Small intestine (tissue), 7 donors: Measurements from ENCODE around the gene LRRTM4. TPM values are rescaled to one million over a fixed set of nuclear protein-coding genes. Genes with fewer than 3 reads are reported as not detected.
"Not testable (repeated sequence)": the region's sequence is repeated elsewhere in the genome, so short reads cannot be mapped to it uniquely, and the experiment has no call there.

Experiments used
- DNase-seq, 2 donors: peaks; one replicate each; pipeline versions ENCODE4 v3.0.0 to v3.0.0-alpha.2; 2013
- FAIRE-seq: peaks from 2 replicates; lab custom pipeline; 2012; peaks lifted over from hg19 to GRCh38; lab: Jason Lieb, UNC
- H3K27ac ChIP-seq, 3 donors: one replicate each; pipeline ENCODE4 v1.5.1; 2013; ENCODE audit warnings: low read length in 2 of 3, mild to moderate bottlenecking in 2 of 3, control low read depth in 1 of 3, inconsistent platforms in 1 of 3, low read depth in 1 of 3, moderate library complexity in 1 of 3
- H3K27me3 ChIP-seq, 3 donors: one replicate each; pipeline ENCODE4 v1.6.1; 2013; ENCODE audit warnings: low read length in 3 of 3, inconsistent platforms in 1 of 3; ENCODE audit not compliant: control insufficient read depth in 3 of 3, insufficient read depth in 3 of 3
- H3K36me3 ChIP-seq, 3 donors: one replicate each; pipeline ENCODE4 v1.6.1; 2013; ENCODE audit warnings: low read length in 3 of 3, inconsistent platforms in 1 of 3, low read depth in 1 of 3, mild to moderate bottlenecking in 1 of 3, moderate library complexity in 1 of 3; ENCODE audit not compliant: control insufficient read depth in 3 of 3, insufficient read depth in 2 of 3
- H3K4me1 ChIP-seq, 3 donors: one replicate each; pipeline ENCODE4 v1.6.1; 2013; ENCODE audit warnings: low read length in 2 of 3, inconsistent platforms in 1 of 3, low read depth in 1 of 3, mild to moderate bottlenecking in 1 of 3, moderate library complexity in 1 of 3; ENCODE audit not compliant: control insufficient read depth in 3 of 3, insufficient read depth in 2 of 3
- H3K4me3 ChIP-seq, 3 donors: one replicate each; pipeline ENCODE4 v1.5.1; 2013; ENCODE audit warnings: low read length in 3 of 3, control low read depth in 1 of 3, inconsistent platforms in 1 of 3, low read depth in 1 of 3, mild to moderate bottlenecking in 1 of 3, moderate library complexity in 1 of 3
- H3K9me3 ChIP-seq, 2 donors: one replicate each; pipeline ENCODE4 v1.6.1; 2013; ENCODE audit warnings: low read depth in 1 of 2, low read length in 1 of 2; ENCODE audit not compliant: control insufficient read depth in 2 of 2, insufficient read depth in 1 of 2
- WGBS, 3 donors: extraction: QIAGEN DNeasy Blood & Tissue Kit; methylation state at CpG; one replicate each; pipeline ENCODE4 v1.1.7; 2013; 5-methylcytosine and 5-hydroxymethylcytosine counted together
- polyA plus RNA-seq, 4 donors: library from polyadenylated mRNA; stranded (reverse) in 3 of 4; unstranded in 1 of 4; fragments of 200-250 nt in 3 of 4; fragments of 120-200 nt in 1 of 4; gene quantifications; one replicate each; pipeline versions ENCODE4 v1.2.1 to v1.2.3, GENCODE V29; 2013
- donor health status: healthy with polysubstance abuse.
- donor health status: control.
- donor health status: control.
- donor health status: Bipolar disorder and iron deficiency.
- donor health status: healthy.

Gene LRRTM4
- polyA plus RNA-seq, 4 donors, result 0.07 to 0.09 TPM; not detected in 2

DNA sequence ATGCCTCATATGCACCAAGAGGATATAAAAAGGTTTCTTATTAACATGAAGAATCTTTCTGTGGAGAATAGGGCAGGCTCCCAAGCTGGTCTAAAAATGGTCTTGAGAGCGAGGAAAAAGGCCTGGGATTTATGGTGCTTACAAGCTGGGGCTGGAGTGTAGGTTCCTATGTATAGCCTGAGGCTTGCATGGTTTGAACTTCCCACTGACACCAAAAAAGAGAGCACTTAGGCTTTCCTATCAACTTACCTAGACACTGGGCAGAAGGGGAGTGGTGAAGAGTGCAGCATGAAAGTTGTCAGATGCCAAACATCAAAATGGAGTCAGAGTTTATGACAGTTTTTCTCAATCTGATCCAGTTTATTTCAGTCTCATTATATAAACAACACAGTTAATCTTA lies 784.6 kb downstream of the LRRTM4 start:
- no peak for FAIRE-seq
- no peaks in the 10 kb centered on the region for H3K36me3 ChIP-seq
- 69 to 93% (median 76%) methylated on average over 1 of the region's 1 CpG for WGBS, 3 donors
- H3K4me1 ChIP-seq, result no peaks in the 10 kb centered on the region
- no peak overlapping the region for H3K4me3 ChIP-seq
- no peaks in the 10 kb centered on the region for H3K9me3 ChIP-seq
- no peaks in the 10 kb centered on the region for H3K27me3 ChIP-seq
- H3K27ac ChIP-seq, result no peak overlapping the region
- no peak for DNase-seq

DNA sequence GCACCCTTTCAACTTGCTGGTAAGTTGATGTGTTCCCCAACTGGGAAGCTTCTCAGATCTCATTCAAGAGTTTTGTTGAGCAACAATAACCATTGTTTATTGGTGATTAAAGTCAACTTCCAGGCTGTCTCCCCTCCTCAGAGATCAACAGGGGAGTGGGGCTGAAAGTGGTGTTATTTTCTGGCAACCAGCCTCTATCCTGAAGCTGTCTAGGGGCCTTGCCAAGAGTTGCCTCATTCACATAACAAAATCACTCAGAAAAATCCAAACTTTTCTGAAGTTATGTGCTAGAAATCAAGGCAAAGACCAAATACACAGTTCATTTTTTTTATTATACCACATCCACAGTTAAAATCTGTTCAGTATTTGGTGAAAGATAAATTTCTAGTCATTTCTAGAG lies 788.4 kb downstream of the LRRTM4 start:
- no peak for DNase-seq
- Histone ChIP-seq H3K9me3 (no peaks in the 10 kb centered on the region), H3K27ac (no peak overlapping the region), H3K4me3 (no peak overlapping the region), H3K36me3 (no peaks in the 10 kb centered on the region), H3K4me1 (no peaks in the 10 kb centered on the region), H3K27me3 (no peaks in the 10 kb centered on the region)
- FAIRE-seq, result no peak

DNA sequence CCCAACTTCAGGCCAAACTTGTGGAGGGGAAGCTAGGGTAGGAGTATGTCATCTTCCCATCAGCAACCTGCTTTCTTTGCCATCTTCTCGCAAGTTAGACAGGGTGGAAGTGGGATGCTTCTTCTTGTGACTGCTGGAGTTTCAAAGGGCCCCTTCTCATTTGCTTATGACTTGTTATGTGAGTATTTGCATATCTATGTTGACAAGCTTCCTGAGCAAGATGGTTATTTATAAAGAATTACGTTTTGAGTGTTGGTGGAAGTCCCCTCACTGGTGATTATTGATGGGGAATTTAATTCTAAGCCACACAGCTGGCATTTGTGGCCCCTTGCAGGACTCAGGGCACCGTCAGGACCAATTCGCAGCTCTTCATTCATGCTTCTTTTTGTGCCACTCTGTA lies 791.0 kb downstream of the LRRTM4 start:
- FAIRE-seq (no peak), DNase-seq (no peak)
- Histone ChIP-seq H3K27me3 (no peaks in the 10 kb centered on the region), H3K36me3 (no peaks in the 10 kb centered on the region), H3K4me1 (no peaks in the 10 kb centered on the region), H3K4me3 (no peak overlapping the region), H3K27ac (no peak overlapping the region), H3K9me3 (no peaks in the 10 kb centered on the region)
- 69 to 77% (median 73%) methylated on average over 4 of the region's 4 CpGs for WGBS, 3 donors

DNA sequence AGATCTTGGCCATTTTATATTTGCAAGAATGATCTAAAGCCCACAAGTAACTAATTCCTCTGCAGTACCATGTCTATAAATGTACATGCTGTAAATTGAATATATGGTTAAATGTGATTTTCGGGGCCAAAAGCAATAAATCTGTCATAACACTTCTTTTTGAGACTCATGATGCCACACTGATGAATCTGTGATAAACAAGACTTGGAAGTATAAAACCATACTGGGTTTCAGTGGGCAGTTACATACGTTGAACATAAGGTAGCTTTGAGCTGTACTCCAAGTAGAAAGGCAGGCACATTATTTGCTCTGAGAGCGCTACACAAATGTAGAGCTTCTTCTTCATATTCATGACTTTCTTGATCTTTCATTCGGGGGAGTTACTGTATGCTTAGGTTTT lies 792.2 kb downstream of the LRRTM4 start:
- Histone ChIP-seq H3K4me1 (no peaks in the 10 kb centered on the region), H3K27me3 (no peaks in the 10 kb centered on the region), H3K4me3 (no peak overlapping the region), H3K36me3 (no peaks in the 10 kb centered on the region), H3K27ac (no peak overlapping the region), H3K9me3 (no peaks in the 10 kb centered on the region)
- FAIRE-seq (no peak), DNase-seq (no peak)
- 84 to 86% (median 85%) methylated on average over 4 of the region's 4 CpGs for WGBS, 3 donors

DNA sequence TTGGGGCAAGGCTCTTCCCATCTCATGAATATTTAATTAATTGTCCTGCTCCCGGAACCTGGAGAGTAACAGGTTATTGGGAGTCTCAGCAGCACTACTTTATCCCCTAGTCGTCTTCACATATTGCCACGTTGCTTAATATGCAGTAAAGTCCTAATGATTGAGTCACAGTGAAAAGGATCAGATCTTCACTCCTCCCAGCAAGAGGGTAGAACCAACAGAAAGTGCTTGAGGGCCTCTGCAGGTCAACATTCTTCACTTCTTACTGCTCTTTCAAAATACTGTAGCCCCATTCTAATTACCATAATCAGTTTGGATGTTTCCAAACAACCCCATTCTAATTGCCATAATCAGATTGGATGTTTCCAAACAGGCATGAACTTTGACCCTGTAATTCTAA lies 801.0 kb downstream of the LRRTM4 start:
- H3K4me3 ChIP-seq, result no peak overlapping the region
- no peak for FAIRE-seq
- no peaks in the 10 kb centered on the region for H3K9me3 ChIP-seq
- 56 to 64% (median 59%) methylated on average over 3 of the region's 3 CpGs for WGBS, 3 donors
- H3K36me3 ChIP-seq, result no peaks in the 10 kb centered on the region
- H3K27me3 ChIP-seq, result no peaks in the 10 kb centered on the region
- DNase-seq, result no peak
- H3K27ac ChIP-seq, result no peak overlapping the region
- no peaks in the 10 kb centered on the region for H3K4me1 ChIP-seq

DNA sequence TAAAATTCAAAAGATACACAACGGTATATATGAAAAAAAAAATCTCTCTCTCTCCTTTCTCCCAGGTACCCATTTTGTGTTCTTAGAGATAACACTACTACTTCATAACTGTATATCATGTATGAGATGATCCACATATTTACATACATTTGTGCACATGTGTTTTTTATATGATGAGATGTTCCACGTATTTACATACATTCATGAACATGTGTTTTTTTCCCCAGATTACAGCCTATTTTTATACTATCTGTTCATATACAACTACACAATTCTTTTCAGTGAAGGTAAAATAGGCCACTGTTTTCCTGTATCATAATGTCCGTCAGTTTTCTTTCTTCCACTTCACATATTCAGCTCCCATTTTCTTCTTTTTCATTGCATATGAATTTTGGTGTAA lies 808.9 kb downstream of the LRRTM4 start:
- no peaks in the 10 kb centered on the region for H3K36me3 ChIP-seq
- H3K4me3 ChIP-seq, result no peak overlapping the region
- no peak for FAIRE-seq
- no peaks in the 10 kb centered on the region for H3K27me3 ChIP-seq
- no peaks in the 10 kb centered on the region for H3K4me1 ChIP-seq
- DNase-seq, result no peak
- H3K27ac ChIP-seq, result no peak overlapping the region
- H3K9me3 ChIP-seq, result no peaks in the 10 kb centered on the region
- 79 to 90% (median 87%) methylated on average over 3 of the region's 3 CpGs for WGBS, 3 donors

DNA sequence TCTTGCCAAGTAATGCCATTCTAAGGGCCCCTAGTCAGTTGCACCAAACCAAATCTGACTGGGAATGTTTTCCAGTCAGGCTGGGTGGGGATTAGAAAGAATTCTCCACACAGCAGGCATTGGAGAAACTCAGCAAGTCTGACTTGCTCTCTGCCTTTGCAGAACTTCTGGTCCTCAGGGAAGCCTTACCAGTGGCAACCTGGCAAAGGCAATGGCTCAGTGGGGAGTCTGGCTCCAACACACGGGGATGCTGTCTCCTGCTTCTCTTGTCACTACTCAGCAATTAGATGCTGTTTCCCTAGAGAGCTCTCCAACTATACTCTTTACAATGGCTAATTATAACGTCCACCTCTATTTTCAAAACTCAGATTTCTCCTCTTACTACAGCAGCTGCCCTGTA lies 810.7 kb downstream of the LRRTM4 start:
- Histone ChIP-seq H3K36me3 (no peaks in the 10 kb centered on the region), H3K4me1 (no peaks in the 10 kb centered on the region), H3K9me3 (no peaks in the 10 kb centered on the region), H3K27me3 (no peaks in the 10 kb centered on the region), H3K4me3 (no peak overlapping the region), H3K27ac (no peak overlapping the region)
- no peak for DNase-seq
- WGBS, 3 donors, result 36 to 46% (median 42%) methylated on average over 2 of the region's 2 CpGs
- no peak for FAIRE-seq

DNA sequence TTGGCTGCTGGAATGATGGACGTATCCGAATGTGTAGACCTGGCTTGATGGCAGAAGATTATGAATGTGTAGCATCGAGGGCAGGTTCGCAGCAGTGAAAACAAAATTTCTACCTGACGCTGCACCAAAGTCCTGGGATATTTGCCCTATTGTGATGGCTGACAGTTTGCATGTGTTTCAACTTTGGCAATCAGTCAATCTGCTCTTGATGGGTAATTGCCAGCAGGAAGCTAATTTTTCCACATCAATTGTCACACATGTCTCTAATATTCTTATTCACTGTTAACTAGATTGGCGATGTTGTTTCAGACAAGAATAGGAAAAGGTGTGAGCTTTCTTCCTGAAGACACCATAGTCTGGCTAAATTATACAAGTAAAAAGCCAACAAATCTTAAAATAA lies 821.3 kb downstream of the LRRTM4 start:
- 87 to 91% (median 88%) methylated on average over 6 of the region's 6 CpGs for WGBS, 3 donors
- no peak for FAIRE-seq
- Histone ChIP-seq H3K4me1 (no peaks in the 10 kb centered on the region), H3K36me3 (no peaks in the 10 kb centered on the region), H3K27ac (no peak overlapping the region), H3K9me3 (no peaks in the 10 kb centered on the region), H3K4me3 (no peak overlapping the region), H3K27me3 (no peaks in the 10 kb centered on the region)
- no peak for DNase-seq

DNA sequence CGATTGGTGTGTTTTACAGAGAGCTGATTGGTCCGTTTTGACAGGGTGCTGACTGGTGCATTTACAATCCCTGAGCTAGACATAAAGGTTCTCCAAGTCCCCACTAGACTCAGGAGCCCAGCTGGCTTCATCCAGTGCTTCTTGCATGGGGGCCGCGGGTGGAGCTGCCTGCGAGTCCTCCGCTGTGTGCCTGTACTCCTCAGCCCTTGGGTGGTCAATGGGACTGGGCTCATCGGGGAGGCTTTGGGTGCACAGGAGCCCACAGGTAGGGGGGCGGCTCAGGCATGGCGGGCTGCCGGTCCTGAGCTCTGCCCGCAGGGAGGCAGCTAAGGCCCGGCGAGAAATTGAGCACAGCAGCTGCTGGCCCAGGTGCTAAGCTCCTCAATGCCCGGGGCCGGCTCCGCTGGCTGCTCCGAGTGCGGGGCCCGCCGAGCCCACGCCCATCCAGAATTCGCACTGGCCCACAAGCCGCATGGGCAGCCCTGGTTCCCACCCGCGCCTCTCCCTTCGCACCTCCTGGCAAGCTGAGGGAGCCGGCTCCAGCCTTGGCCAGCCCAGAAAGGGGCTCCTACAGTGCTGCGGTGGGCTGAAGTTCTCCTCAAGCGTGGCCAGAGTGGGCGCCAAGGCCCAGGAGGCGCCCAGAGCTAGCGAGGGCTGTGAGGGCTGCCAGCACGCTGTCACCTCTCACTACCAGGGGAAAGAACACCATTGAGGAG lies 824.0 kb downstream of the LRRTM4 start:
- H3K9me3 ChIP-seq, H3K4me1 ChIP-seq, H3K27me3 ChIP-seq, H3K27ac ChIP-seq, DNase-seq, H3K4me3 ChIP-seq, FAIRE-seq, H3K36me3 ChIP-seq: not testable (repeated sequence)
- 92 to 95% (median 95%) methylated on average over 28 to 33 of the region's 33 CpGs for WGBS, 3 donors
